Middle frontal gyrus (tissue), 1 donor: ENCODE measurements around the gene PLXNC1.

Experiments used
- DNase-seq: peaks from one replicate; pipeline ENCODE4 v3.0.0-alpha.2; 2015; ENCODE audit warnings: low spot score; ENCODE audit errors: extremely low spot score

PLXNC1 gene

DNA sequence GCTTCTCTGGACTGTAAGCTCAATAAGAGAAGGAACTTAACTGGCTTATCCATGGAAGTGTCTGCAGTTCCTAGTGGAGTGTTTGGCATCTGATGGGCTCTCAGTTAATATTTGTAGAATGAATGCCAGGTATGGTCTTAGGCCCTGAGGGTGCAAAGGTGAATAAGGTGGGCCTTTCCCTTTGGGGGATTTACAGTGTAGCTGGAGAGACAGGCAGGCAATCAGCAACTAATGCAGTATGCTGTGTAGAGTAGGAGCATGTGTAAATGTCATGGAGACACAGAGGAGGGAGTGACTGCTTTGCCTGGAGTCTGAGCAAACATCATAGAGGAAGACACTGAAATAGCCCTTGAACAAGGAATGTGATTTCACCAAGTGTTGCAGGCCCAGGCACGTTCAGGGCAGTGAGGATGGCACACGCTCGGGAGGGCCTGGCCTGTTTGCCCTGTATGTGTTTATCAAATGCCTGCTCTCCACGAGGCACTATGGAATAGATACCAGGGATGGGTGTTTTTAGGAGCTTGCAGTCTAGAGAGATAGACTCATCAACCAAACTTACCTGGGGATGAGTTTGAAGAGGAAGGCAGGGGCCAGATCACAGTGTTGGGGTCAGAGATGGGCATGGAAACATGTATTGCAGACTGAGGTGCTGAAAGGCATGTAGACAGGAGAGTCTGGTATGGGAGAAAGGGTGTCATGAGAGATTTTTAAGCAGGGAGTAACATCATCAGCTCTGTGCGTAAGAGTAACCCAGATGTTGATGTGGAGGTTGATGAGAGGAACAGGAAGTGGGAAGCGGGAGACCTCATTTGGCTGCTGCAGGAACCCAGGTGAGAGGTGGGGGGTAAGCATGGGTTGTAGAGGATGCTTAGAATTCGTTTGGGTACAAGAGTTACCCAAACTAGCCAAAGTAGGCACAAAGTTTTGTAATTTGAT, 54.1 kb downstream of the PLXNC1 start:
- no peak for DNase-seq

DNA sequence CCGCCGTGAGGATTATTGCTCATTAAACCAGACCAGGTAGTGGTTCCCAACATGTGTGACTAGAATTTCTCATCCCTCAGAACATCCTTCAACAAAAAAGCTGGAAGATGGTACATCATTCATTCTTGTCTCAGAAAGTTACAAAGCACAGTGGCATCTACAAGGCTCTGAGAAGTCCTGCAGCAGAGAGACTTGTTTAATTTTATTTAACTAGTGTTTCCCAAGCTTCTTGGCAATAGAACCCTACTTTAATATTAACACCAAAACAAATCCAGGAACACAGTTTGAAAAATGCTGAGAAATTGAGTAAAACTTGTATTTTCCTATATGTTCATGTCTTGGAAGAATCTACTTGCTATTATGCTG, 54.8 kb downstream of the PLXNC1 start:
- no peak for DNase-seq

DNA sequence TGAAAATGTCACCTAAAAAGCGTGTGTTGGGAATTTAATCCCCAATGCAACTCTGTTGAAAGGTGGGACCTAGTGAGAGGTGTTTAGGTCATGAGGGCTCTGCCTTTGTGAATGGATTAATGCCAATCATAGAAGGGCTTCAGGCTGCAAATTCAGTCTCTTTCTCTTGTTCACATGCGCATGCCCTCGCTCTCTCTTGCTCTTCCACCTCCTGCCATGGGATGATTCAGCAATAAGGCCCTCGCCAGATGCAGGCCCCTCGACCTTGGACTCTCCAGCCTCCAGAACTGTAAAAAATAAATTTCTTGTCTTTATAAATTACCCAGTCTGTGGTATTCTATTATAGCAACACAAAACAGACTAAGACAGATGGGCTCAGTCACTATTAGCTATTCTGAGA, 55.4 kb downstream of the PLXNC1 start:
- no peak for DNase-seq

DNA sequence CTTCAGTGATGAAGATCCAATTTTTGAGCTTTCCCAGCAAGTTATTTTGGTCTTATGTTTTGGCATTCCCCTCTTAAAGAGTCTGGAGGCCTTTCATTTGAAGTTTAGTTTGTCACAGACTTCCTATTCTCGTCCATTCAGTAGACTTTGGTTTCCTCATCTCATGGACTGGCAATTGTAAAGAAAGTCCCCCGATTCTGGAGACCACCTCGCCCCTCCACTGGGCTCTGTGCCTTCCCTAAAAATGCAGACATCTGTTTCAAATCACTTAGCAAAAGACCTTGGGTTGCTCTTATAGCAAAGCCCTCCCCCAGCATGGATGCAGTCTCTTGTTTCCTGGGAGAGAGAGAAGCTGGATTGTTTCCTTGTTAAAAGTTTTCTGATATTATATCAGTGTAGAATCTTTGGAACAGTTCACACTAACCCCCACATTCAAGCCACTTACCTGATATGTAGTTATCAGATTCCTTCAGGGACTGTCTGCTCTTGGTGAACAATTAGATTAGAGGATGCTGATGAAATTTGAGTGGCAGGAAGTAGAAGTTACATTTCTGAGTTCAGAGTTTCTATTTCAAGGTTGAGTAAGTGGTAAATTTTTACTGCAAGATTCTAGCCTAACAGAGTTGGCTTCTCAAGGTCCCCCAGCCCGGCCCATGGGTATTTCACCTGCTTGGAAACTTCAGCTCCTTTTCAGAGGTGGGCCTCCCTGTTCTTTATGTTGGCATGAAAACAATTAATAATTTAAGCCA, 56.3 kb downstream of the PLXNC1 start:
- no peak for DNase-seq

DNA sequence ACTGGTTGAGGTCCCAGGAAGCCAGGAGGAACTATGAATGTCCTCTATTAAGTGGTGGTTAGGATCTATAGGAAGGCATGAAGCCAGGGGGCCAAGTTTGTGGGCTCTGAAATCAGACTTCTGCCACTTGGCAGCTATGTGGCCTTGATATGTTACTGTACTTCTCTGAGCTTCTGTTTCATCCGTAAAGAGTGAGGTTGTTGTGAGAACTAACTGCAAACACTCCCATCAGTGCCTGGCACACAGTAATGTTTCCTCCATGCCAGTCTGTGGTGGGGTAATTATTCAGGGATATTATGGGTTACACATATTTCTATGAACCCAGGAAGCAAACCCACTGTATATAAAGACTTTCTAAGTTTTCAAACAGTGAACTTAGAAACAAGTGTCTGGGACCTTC, 57.4 kb downstream of the PLXNC1 start:
- DNase-seq = no peak

DNA sequence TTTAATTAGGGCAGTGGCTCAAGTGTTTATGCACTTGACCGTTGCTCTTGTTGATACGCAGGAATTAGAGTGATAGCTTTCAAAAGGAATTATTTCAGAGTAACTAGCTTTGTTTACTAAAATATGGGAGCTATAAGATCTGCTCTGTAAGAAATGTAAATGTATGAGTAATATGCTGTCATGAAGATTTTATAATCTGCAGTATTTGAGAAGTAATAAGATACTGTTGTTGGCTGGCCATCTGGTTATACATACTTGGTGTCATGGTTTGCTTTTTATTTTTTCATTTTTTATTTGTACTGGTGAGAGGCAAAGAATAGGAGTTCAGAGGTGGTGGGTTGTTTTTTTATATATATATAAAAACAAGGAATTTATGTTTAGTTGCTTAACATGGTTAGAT, 58.5 kb downstream of the PLXNC1 start:
- DNase-seq = no peak

DNA sequence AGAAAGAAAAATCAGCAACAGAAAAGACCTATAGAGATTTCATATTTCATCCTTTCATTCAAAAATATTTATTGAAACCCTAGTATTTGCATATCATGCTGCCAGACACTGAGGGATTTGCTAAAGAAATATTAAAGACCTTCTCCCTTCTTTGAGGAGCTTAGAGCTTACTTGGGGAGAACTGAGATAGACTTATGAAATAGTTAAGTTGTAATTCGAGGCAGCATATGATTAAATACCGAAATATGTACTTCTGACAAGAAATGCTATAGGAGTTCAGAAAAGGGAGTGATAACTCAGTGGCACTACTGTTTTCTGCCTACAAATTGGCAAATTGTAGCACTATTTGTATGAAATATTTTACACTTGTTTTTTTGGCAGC, 59.1 kb downstream of the PLXNC1 start:
- no peak for DNase-seq

DNA sequence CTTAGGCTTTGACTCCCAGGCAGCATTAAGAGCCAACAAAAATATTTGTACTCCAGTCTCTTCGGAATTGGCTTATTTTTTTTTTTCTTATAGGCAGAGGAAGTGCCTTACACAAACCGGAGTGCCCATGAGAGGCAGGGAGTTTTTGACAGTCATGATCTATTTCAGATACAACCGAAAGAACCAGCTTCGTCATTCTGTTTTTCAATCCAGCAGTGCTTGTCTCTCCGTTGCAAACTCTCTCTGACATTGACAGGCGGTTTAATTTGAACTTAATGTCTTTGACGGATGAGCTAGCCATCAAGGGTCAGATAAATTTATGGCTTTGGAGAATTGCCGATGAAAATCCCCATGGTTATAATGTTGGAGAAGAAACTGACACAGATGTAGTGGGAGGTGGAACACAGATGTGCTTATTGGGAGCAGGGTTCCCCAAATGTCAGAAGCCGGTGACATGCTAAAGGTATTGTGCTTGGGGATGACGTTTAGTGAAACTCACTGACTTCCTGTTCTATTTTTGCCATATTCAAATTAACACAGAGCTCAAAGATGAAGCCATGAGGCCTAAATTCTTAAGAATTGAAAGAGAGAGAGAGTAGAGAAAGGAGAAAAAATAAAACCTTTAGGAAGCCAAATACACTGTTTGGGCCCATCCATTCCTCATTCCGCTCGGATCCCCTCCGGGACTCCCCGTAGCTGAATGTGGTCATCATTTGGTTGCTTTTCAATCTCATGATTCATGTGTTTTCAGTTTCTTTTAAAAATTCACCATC, 59.7 kb downstream of the PLXNC1 start:
- no peak for DNase-seq

DNA sequence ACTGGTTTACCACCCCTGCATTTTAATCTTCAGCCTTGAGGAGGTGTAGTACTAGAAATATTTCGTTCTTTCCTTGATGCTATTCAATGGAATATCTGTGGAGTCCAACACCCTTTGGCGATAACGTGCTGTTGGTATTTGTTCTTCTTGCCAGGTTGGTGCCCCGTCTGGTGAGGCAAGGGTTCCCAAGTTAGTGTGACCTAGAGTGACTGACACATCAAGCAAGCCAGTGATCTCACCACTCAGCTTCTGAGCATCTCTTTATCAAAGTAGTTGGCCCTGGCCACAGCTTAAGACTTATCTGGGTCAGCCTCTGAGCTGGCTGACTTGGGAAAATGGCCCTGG, 60.2 kb downstream of the PLXNC1 start:
- DNase-seq = no peak

DNA sequence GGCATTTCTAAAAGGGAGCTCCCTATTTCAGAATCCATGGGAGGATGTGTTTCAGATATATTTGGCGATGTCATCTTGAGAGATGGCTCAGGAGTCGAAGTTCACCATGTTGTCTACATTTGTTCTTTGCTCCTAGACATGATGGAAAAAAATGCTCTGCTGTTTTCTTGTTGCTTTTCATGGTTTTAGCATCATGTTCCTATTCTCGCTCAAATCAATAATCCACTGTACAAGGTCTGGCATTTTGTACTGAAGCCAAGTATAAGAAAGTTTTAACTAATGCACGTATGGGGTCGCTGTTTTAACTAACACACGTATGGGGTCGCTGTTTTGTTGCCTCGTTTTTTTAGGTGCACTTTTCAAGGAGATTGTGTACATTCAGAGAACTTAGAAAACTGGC, 60.9 kb downstream of the PLXNC1 start:
- DNase-seq = no peak

DNA sequence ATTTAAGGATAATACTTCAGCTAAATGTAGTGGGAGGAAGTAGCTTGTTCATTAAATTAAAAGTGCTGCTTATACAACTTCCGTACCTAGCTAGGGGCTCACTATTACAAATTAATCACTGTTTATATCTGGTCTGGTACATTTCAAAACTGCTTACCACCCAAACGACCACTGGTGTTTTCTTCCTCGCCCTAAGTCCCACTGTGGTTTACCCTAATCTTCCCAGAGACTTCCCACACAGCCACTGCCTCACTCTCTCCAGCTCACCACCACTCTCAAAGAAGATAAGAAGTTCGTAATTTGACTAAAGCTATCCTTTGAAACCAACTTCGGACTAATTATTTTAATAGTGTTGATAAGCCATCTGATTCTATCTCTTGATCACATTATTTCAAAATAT, 62.6 kb downstream of the PLXNC1 start:
- no peak for DNase-seq

DNA sequence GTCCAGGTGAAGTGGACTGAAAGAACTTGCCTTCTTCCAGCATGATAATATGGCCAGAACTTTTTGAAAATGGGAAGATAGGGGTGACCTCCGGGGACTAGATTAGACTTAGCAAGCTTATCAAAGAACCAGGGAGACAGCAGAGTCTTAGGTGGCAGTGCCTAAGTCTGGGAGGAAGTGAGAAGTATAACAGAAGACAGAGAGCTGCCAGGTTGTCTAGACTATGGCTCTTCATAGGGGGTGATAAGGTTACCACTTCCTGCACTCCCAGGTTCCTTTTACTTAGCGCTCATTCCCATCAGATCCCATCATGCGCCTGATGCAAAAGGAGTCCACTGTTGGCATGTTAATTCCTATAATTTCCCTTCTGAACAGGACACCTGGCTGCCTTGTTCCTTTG, 69.9 kb downstream of the PLXNC1 start:
- DNase-seq = no peak

DNA sequence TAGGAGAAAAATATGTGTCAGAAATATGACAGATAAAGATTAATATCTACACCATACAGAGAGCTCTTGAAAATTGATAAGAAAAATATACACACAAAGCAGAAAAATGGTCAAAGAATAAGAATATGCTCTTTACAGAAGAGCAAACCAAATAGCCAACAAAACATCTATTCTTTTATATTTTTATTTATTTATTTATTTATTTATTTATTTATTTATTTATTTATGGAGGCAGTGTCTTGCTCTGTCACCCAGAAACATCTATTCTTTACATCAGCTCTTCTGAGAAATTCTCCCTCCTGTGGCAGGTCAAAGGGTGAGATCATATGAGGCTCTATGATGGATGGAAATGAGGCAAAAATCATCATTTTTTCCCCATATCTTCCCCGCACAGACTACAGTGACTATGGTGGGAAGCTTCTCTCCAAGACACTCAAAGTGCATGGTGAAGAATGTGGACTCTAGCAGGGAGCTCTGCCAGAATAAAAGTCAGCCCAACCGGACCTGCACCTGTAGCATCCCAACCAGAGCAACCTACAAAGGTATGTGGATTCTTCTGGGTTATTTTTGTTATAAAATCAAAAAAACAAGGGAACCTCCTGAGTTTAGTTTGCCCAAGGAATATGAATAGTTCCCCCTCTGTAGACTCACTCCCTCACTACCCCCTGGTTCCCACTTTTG, 71.4 kb downstream of the PLXNC1 start:
- DNase-seq = no peak

DNA sequence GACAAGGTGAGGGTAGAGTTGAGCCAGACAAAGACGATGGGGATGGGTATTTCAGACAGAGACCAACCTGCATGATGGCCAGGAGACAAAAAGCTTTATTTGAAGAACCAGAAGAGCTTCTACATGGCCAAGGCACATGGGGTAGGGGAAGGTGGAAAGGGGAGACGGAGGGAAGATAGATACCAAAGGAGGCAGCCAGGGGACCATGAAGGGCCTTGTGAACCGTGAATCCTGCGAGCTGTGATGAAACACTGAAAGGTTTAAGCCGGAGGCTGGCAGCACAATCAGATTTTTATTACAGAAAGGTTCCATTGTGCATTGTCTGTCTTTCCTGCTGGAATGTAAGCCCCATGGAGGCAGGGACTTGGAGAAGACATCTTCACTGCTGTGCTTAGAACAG, 72.4 kb downstream of the PLXNC1 start:
- no peak for DNase-seq

DNA sequence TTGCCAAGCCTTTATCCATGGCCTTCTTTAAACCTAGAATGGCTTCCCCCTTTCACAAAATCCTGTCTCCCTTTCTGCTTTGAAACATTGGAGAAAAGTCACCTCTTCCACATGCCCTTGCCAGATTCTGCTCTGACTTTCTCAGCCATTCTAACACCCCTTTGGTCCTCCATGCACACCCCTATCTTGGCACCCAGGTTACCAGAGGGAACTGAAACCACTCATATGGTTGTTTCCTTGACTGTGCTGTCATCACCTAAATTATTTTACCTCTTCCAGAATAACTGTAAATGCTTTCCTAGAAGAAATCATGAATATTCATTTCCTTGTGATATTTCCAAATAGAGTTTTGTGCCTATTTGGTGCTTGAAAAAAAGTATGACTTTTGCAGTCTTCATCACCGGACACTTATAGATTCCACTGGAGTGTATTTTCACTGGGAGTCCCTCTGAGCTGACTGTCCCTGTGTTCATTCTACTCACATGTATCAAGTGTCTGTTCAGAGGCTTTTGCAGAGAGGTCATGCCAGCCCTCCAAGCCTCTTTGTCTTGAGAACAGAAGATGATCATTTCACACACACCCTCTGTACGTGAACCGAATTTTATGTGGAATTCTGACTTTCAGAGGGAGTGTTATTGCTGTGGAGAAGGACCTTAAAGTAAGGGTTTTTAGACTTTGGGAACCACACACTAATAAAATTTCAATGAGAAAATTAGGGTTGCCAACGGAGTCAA, 74.1 kb downstream of the PLXNC1 start:
- no peak for DNase-seq

DNA sequence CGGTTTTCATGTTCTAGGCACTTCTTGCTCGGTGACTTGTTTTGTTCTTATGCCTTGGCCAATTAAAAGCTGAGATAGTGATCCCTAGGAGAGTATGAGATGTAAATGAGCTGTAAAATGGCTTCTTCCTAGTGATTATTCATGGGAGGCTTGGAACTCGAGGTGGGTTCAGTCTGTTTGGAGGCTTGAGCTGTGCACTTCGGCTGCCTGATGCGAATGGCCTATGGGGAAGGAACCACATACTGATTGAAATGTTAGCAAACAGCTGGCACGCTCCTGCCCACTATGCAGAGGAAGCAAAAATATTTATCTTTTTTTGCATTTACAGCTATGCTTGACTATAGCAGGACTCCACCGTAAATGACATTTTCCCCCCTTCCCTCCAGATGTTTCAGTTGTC, 75.5 kb downstream of the PLXNC1 start:
- no peak for DNase-seq

DNA sequence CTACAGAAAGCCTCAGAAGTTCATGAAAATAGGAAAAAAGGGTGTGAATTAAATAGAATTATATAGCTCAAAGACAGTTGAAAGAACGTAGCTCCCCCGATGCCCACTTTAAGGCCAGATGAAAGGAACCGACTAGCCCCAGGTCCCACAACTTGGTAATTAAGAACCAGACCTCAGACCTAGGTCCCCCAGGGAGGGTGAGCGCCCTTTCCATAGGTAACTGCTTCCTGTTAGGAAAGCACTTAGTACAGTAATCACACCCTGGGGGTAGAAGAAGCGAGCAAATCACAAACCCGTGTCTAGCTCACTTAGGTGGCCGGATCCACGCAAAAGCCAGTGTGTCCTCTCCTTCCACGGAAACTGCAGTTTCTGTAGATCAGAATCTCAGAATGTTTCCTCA, 77.1 kb downstream of the PLXNC1 start:
- DNase-seq = no peak

DNA sequence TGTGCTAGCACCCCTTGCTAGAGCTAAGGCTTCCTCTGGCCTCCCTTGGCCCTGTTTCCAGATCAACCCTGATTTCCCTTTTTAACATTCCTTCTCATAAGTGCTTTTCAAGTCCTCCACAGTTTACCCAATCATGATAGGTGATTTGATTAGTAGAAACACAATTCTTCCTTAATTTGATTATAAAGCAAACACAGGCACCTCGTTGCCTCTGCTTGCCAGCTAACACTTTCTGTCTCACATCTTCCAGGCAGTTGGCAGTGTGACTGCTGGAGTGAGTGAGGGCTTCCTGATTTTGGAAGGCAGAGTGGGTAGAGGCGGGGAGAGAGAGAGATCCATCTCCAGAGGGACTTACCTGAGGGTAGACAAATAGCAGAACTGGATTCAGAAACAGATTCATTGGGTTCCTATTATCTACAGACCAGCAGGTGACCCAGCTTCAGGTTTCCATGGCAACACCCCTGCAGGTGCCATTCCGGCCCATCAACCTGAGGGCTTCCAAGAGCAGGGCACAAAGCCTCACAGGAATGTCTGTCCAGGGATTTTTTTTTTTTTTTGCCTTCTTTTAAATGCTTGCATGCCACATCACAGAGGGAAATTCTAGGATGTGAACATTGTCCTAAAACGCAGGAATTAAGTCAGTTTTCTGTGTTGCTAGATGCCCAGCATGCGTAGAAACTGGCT, 77.7 kb downstream of the PLXNC1 start:
- DNase-seq = no peak

DNA sequence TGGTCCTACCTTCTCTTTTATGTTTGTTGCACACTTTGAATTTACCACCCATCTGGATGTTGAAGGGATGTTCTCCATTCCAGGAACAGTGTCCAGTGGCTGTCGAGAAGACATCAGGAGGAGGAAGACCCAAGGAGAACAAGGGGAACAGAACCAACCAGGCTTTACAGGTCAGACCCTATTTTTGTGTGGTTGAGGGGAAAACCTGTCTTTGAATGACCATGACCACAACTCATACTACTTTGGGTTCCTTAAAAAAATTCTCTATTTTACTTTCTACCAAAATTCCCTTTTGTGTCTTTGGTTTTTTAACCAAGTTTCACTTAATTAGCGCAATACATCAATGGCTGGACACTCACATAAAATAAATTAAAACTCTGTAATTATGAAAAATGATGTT, 78.7 kb downstream of the PLXNC1 start:
- no peak for DNase-seq

DNA sequence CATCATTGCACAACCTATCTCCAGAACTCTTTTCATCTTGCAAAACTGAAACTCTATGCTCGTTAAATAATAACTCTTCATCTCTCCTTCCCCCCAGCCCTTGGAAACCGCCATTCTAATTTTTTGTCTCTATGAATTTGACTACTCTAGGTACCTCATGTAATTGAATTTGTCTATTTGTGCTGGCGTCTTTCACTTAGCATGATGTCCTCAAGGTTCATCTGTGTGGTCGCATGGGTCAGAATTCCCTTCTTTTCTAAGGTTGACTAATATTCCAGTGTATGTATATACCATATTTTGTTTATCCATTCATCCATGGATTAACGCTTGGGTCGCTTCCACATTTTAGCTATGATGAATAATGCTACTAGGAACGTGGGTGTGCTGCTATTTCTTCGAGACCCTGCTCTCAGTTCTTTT, 80.1 kb downstream of the PLXNC1 start:
- DNase-seq = no peak
